Measurements from ENCODE around the gene ANXA10.
"Not testable (repeated sequence)": the region's sequence is repeated elsewhere in the genome, so short reads cannot be mapped to it uniquely, and the experiment has no call there.

ANXA10 gene

DNA sequence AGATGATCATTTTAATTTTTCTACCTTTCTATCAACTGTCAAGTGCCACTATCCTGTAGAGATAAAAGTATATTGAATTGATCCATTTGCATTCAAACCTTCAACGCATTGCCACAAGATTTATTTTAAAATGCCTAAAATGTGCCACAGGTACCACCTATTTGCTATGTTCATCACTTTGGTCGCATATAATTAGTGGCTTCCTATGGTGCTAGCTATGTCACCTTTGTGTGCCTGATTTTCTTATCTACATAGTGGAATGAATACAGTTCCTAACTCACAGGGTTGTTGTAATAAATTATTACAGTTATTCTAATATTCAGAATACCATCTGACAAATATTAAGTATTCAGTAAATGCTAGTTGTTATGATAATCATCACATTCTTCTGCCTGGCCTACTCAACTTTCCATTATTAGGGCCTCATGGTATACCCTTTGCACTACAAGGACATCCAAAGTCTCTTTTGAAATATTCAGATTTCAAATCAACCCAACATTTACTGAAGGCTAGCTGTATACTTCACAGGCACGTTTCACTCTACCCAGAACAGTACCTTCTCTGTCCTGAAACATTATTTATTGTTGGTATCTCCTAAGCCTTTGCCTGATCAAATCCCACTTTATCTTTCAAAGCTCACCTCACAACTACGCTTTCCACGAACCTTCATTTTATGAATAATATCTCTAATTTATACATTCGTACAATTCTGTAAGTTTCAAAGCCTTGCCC, 62.4 kb downstream of the ANXA10 start:
- DNase-seq (ENCODE audit: low read depth), result no peak

DNA sequence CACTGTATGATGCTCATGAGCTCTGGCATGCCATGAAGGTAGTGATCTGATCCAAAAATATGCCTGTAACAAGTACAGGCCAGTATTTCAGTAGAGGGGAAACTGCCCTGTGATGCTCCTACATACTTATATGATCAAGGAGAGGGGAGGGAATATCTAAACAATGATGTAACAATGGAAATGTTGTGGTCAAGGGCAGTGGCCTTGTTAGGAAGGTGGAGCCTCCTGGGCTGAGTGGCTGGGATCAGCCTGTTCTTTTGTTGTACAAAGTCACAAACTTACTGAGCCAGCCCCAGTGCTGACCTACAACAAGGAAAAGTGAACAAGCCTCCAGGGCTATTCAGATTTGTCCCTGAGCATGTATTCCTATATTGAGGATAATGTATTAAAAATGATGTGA, 70.3 kb downstream of the ANXA10 start:
- peak; percentile 49 for DNase-seq (ENCODE audit: low read depth)

DNA sequence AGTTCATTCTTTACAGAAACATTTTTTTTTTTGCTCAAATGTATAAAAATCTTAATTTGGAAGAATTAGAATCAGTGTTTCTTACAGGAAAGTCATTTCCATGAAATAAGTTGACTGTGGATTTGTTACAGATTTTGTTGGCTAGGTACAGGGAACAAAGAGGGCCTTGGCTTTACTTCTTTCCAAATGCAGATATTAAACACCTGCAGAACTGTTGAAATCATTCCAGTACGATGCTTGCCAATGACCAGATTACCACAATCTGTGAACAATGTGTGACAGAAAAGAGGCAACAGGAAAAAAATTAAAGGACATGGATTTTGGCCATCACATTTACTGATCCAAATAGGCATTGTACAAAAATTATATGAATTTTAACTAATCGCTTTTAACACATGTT, 70.8 kb downstream of the ANXA10 start:
- DNase-seq (ENCODE audit: low read depth), result no peak

DNA sequence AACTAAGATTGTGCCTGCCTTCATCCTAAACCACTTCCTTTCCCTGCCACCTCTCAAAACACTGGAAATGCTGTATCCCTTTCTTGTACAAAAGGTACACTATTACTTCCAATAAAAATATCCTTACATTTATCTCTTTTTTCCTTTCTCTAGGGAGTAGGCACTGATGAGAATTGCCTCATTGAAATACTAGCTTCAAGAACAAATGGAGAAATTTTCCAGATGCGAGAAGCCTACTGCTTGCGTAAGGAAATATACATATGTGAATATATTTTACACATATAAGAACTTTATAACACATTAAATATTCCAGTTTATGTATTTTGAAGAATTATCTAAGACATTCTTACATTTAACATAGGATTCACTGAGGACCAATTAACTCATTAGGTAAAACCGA, 71.7 kb downstream of the ANXA10 start:
- no peak for DNase-seq (ENCODE audit: low read depth)

DNA sequence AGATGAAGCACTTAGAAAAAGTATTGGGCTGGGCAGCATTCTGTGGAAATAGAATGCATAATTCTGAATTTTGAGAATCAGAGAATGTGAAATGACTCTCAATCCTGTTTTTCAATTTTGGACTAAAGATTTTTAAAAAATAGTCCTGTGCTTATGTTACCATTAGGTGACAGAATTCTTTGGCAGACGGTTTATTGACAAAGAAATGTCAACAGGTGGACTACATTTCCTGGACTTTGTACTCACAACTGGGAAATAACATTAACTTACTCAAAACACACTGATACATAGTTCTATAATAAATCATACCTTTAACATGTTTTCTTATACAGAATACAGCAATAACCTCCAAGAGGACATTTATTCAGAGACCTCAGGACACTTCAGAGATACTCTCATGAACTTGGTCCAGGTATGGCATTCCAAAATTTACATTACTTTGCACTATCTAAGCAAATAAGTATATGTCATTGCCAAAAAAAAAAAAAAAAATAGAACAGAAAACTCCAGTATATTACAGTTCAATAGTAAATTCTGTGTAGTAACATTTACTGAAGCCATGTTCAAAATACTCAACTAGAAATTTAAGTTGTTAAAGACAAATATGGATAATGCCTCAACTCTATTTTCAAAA, 72.7 kb downstream of the ANXA10 start:
- no peak for DNase-seq (ENCODE audit: low read depth)

DNA sequence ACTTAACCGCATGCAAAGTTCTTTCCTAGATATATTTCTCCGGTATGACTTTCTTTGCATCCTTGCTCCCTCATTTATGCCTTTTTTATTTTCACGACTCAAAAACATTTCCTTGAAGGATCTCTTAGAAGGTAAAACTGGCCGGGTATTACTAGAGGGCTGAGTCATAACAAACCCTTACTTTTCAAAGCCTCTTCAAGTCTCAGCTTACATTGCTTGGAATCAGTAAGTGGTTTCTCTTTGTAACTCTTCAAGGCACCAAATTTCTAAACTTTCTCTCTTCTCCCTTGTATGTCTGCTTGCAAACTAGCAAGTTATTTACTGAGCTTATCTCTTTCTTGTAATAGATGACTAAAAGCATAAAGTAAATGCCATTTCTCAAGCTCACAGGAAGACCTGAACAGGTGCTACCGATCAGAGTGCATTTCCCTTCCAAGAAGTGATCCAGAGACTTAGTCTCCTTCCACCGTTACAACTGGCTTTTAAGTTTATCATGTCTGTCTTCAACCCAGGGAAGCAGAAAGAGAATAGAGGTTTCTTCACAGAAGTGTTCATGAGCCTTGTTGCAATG, 75.5 kb downstream of the ANXA10 start:
- no peak for DNase-seq (ENCODE audit: low read depth)

DNA sequence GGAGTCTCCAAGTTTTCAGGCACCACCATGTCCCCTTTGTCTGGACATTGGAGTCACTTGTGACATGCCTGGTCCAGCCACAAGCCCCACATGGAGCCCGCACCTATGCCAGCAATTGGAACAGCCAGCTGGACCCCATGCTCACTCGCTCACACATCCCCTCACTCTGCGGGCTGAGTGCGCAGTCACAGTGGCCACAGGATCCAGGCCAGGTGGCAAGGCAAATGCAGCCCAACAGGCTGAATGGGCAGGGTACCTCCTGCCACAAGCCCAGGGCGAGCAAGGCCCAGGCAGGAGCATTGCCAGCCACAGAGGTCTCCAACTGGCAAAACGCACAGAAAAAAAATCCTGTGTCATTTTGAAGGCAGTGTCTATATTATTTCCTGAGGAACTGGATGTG, 82.0 kb downstream of the ANXA10 start:
- no peak for DNase-seq (ENCODE audit: low read depth)

DNA sequence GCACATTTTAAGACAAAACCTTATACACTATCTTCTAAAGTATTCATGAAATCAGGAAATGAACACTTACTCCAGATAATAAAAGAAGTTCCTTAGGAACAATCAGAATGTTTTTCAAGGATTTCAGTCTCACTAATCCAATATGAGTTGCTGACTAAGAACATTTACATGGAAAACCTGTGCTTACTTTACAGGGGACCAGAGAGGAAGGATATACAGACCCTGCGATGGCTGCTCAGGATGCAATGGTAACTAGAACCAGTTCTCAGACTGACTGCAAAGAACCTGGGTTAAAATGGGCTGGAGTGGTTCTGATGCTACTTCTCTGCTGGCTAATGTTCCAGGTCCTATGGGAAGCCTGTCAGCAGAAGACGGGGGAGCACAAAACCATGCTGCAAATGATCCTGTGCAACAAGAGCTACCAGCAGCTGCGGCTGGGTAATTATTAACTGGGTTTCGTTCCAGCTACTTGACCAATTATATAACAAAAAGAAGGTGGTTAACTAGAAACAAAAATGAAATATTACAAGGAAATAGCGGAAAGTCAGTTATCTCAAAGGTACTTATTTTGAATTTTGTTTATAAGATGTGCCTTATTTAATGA, 85.3 kb downstream of the ANXA10 start:
- no peak for DNase-seq (ENCODE audit: low read depth)

DNA sequence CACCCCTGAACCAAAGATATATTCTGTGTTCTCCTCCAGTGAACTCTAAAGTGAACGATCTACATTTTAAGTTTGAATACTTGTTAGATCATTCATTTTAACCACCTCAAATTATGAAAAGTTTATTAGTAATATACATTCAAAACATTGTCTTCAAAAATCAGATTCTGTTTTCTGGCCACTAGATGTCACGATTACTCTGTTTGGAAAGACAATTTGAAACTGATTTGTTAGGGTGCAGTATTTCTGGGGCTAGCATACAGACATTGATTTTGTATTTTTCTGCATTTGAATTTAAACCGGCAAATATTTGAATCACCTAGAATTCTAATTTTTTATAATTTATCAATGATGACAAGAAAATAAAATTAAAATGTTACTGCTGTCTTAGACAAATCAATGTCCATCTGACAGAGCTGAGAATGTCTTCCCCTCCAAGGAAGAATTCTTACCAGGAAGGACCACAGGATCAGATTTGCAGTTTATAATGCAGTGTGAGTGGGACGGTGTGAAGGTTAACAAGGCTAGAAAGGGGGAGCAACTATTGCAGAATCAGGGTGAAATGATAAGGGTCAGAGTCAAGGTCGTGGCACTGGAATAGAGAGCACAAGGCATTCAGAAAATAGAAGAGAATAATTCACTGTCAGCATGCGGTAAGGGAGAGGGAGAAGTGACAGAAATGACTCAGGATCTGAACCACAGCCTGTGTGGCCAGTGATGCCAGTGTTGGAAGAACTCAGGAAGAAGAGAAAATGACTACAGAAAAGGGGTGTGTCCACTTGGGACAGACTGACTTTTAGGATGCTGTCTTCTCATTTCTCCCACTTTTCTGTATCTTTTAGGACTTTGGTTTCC, 91.6 kb downstream of the ANXA10 start:
- no peak for DNase-seq (ENCODE audit: low read depth)

DNA sequence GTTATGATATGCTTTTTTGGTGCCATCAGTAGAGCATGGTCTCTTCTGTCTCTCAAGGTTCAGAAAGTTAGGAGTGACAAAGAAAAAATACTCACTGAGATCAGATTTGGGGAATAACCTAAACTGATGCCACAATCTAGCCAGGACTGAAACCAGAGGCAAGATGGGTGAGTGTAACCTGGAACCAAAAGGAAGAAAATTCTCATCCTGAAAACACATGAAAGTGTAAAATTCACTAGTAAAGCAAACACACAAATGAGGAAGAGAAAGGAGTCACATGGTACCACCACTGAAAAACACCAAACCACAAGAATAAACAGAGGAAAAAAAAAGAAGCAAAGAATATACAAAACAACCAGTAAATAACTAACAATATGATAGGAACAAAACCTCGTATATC, 96.4 kb downstream of the ANXA10 start:
- no peak for DNase-seq (ENCODE audit: low read depth)

DNA sequence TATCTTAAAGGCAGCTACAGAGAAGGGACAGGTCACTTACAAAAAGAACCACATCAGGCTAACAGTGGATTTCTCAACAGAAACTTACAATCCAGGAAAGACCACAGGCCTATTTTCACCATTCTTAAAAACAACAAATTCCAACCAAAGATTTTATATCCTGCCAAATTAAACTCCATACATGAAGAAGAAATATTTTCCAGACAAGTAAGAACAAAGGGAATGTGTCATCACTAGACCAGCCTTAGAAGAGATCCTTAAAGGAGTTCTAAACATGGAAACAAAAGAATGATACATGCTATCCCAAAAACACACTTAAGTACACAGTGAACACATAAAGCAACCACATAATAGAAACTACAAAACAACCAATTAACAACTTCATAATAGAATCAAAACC, 105.6 kb downstream of the ANXA10 start:
- DNase-seq (ENCODE audit: low read depth), result no peak

DNA sequence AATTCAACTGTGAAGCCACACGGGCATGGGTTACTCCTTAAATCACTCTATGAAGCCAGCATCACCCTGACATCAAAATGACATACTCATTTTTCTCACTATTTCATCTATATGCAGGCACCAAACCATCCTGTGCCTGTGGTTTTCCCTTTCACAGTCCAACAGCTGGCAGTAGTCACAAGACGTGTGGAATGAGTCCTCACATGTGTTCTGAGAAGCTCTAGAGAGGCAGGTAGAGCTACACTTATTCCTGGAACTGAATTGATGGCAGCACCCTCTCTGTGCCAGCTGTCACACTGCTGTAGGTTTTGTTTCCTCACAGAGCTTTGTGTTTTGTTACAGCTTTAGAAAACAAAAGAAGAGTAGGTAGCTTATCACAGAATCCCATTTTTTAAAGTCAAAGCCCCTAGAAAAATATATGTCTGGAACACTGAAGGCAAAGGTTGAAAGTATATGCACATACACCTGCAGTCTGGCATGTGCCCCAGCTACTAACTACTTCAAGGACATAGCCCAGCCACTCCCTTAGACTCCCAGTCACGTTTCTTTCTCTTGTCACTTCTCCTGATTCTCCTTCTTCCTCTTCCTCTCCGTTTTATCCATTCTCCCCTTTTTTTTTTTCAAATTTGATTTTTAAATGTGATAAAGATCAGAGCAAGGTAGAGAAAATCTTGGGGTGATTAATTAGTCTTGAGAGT, 107.1 kb downstream of the ANXA10 start:
- no peak for DNase-seq (ENCODE audit: low read depth)

DNA sequence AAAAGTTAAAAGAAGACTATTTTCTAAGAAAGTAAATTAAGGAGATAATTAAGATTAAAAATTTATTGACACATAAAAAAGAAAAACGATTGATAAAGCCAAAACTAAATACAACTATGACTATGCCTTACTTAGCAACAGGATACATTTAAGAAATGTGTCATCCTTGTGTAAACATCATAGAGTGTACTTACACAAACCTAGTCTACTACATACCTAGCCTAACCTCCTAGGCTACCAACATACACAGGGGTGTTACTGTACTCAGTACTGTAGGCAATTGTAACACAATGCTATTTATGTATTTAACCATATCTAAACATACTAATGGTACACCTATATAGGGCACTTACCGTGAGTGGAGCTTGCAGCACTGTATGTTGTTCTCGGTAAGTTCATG, 108.3 kb downstream of the ANXA10 start:
- DNase-seq (ENCODE audit: low read depth), result peak; percentile 6

DNA sequence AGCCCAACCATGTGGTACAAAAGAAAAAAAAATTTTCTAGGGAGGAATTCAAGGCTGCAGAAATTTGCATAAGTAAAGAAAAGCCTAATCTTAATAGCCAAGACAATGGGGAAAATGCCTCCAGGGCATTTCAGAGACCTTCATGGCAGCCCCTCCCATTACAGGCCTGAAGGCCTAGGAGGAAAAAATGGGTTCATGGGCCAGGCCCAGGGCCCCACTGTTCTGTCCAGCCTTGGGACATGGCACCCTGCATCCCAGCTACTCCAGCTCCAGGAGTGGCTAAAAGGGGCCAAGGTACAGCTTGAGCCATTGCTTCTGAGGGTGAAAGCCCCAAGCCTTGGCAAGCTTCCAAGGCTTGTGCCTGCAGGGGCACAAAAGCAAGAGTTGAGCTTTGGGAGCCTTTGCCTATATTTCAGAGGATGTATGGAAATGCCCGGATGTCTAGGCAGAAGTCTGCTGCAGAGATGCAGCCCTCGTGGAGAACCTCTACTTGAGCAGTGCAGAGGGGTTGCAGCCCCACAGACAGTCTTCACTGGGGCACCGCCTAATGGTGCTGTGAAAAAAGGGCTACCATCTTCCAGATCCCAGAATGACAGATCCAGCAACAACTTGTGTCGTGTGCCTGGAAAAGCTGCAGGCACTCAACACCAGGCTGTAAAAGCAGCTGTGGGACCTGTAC, 111.0 kb downstream of the ANXA10 start:
- DNase-seq (ENCODE audit: low read depth), result no peak

DNA sequence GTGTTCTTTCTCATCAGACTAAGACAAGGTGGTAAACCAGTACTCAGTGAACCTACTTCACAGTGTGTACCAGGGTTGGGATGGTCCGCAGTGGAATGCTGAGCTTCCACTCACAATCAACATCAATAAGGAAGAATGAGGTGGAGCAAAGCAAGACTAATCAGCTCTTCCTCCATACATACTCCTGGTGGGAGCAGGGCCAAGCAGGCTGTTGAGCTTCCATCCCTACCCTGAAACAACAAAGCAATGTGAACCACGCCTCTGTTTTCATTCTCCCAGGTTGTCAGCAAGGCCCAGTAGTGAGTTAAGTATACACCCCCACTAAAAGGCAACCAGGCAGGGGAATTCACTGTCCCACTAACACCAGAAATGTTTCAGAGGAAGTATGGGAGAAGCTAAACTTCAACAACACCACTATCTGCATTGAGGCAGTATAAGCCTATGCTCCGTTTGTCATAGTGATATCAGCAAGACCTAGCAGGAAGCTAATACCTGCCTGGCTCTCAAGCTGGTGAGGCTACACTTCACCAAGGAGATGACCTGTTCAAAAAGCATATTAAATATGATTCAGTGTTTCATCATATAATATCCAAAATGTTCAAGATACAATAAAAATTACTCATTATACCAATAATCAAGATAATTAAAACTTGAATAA, 116.7 kb downstream of the ANXA10 start:
- no peak for DNase-seq (ENCODE audit: low read depth)

DNA sequence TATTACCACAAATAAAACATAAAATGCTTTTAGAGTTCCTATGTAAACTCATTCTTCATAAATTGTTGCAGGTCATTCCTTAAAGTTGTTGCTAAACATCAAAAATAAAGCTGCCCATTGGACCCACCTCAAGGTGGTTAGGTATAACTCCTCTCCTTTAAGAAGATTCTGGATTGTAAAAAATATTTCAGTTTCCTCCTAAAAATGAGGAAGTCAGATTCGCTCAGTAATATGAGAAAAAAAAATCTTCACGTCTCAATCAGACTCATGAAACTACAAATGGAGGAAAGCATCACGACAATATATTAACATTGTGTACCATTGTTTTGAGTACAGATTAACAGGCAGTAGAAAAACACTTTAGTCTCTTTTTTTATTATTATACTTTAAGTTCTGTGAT, 120.3 kb downstream of the ANXA10 start:
- no peak for DNase-seq (ENCODE audit: low read depth)

DNA sequence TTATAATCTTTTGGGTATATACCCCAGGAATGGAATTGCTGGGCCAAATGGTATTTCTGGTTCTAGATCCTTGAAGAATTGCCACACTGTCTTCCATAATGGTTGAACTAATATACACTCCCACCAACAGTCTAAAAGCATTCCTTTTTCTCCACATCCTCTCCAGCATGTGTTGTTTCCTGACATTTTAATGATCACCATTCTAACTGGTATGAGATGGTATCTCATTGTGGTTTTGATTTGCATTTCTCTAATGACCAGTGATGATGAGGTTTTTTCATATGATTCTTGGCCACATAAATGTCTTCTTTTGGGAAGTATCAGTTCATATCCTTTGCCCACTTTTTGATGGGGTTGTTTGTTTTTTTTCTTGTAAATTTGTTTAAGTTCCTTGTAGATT, 121.2 kb downstream of the ANXA10 start:
- DNase-seq (ENCODE audit: low read depth), result not testable (repeated sequence)

DNA sequence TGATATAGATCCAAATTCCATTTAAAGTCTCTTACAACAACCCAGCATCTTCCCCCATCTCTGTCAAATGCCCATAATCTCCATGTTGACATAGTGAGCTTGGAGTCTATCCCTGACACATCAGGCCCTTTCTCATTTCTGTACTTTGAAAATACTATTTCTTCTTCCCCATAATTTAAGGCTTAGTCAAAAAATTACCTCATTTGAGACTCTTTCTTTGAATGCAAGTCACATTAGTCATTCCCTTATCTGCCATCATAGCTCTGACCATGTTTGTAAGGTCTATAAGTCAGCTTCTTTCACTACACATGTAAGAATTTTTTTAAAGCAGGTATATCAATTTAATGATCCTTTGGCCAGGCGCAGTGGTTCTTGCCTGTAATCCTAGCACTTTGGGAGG, 126.3 kb downstream of the ANXA10 start:
- peak; percentile 77 for DNase-seq (ENCODE audit: low read depth)

DNA sequence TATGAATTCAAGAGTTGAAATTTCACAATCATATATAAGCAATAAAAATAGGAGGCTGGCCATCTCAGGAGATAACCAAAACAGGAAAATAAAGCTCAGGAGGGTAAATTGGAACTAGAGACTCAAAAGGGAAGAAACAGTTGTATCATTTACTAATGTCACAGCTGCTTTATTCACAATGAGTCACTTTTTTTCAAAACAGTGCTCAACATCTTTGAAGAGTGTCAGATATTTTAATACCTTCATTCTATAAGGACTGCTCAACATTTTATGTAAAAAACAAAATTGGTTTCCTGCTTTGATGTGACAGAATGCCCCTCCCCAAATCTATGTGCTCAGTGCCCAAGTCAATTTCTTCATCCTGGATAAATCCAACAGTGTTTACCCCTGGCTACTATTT, 128.6 kb downstream of the ANXA10 start:
- no peak for DNase-seq (ENCODE audit: low read depth)

DNA sequence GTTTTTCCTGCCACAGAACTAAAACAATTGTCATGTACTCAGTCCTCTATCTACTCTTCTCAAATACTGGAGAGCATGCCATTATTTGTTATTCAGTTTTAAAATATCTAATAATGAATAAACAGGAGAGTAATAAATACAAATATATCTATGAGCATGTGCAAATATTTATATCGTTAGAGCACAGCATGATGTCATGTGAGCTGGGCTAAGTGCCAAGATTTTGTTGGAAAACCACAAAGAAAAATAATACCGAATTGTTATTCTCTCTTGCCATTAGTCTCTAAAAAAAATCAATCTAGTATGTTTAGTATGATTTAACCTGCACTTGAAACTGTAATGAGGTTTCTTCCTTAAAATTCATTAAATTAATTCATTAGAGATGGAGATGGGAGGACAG, 129.0 kb downstream of the ANXA10 start:
- DNase-seq (ENCODE audit: low read depth), result peak; percentile 56
